K562 (cell line): ENCODE data around the gene UCHL1. TPM values are rescaled to one million over a fixed set of nuclear protein-coding genes. Genes with fewer than 3 reads are reported as not detected.

ENCODE experiments used
- ATF1 ChIP-seq, 2 experiments: fragments of 450-650 bp in 1 of 2; IDR thresholded peaks; 2 replicates each; pipeline ENCODE4 v1.6.1; 2016; ENCODE audit warnings: missing compliant biosample characterization in 1 of 2, missing genetic modification characterization in 1 of 2
- ATF3 ChIP-seq, 2 experiments: fragments of 450-650 bp in 1 of 2; sonication (generic) in 1 of 2; formaldehyde crosslinking in 1 of 2; IDR thresholded peaks in 1 of 2; conservative IDR thresholded peaks in 1 of 2; 2 replicates each; pipeline versions ENCODE4 v1.6.1 to v1.8.1; 2016 to 2023; ENCODE audit warnings: mild to moderate bottlenecking in 2 of 2, moderate library complexity in 2 of 2, inconsistent platforms in 1 of 2, missing genetic modification reagents in 1 of 2
- CBX8 ChIP-seq: fragments of 200-600 bp; sonication (generic); IDR thresholded peaks from 2 replicates; pipeline ENCODE4 v1.6.1; 2012; ENCODE audit warnings: borderline replicate concordance, mixed run types, low read depth, mild to moderate bottlenecking, moderate library complexity, mixed read lengths, low read length, control low read depth, inconsistent platforms; ENCODE audit not compliant: poor library complexity, severe bottlenecking; ENCODE audit errors: extremely low read depth
- CREM ChIP-seq: IDR thresholded peaks from 2 replicates; pipeline ENCODE4 v1.6.1; 2014; ENCODE audit warnings: antibody characterized with exemption, low read depth
- CXXC5 ChIP-seq: fragments of 250-450 bp; sonication (Bioruptor Pico); IDR thresholded peaks from 2 replicates; pipeline ENCODE4 v1.8.0; 2022; ENCODE audit warnings: inconsistent platforms, mild to moderate bottlenecking, moderate library complexity
- EP400 ChIP-seq: fragments of 450-650 bp; IDR thresholded peaks from 2 replicates; pipeline ENCODE4 v1.6.1; 2017; ENCODE audit warnings: antibody characterized with exemption, mild to moderate bottlenecking, moderate library complexity
- ETS2 ChIP-seq: IDR thresholded peaks from 2 replicates; pipeline ENCODE4 v1.6.1; 2016; ENCODE audit warnings: borderline replicate concordance, missing genetic modification characterization, mild to moderate bottlenecking, moderate library complexity, missing compliant biosample characterization; ENCODE audit not compliant: poor library complexity, severe bottlenecking
- GABPA ChIP-seq: fragments of 200-800 bp; sonication (Bioruptor generic); conservative IDR thresholded peaks from 2 replicates; pipeline ENCODE4 v1.6.1; 2016; ENCODE audit warnings: low read depth, missing genetic modification characterization, missing compliant biosample characterization
- HDGF ChIP-seq: fragments of 450-650 bp; IDR thresholded peaks from 2 replicates; pipeline ENCODE4 v1.6.1; 2016
- KAT7 ChIP-seq: sonication (generic); formaldehyde crosslinking; IDR thresholded peaks from 2 replicates; pipeline ENCODE4 v1.8.0; 2022; ENCODE audit warnings: missing genetic modification reagents, mild to moderate bottlenecking, borderline replicate concordance
- MBD2 ChIP-seq: sonication (generic); IDR thresholded peaks from 2 replicates; pipeline ENCODE4 v1.6.1; 2016; ENCODE audit warnings: low read depth, borderline replicate concordance
- NBN ChIP-seq: fragments of 450-650 bp; IDR thresholded peaks from 2 replicates; pipeline ENCODE4 v1.6.1; 2016; ENCODE audit warnings: low read depth, mild to moderate bottlenecking
- NFATC3 ChIP-seq: fragments of 450-650 bp; IDR thresholded peaks from 2 replicates; pipeline ENCODE4 v1.6.1; 2017; ENCODE audit warnings: mild to moderate bottlenecking
- PCBP1 ChIP-seq: fragments of 200-400 bp; formaldehyde crosslinking; IDR thresholded peaks from 2 replicates; pipeline ENCODE4 v1.6.1; 2018; ENCODE audit warnings: mild to moderate bottlenecking, low read depth, low read length; ENCODE audit not compliant: poor library complexity, severe bottlenecking
- PHF20 ChIP-seq: fragments of 450-650 bp; IDR thresholded peaks from 2 replicates; pipeline ENCODE4 v1.6.1; 2018; ENCODE audit not compliant: partially characterized antibody
- SMARCA5 ChIP-seq: fragments of 450-650 bp; IDR thresholded peaks from 2 replicates; pipeline ENCODE4 v1.6.1; 2016
- ZNF431 ChIP-seq: sonication (generic); formaldehyde crosslinking; IDR thresholded peaks from 2 replicates; pipeline ENCODE4 v1.8.0; 2022; ENCODE audit warnings: mild to moderate bottlenecking, missing genetic modification reagents
- ZNF444 ChIP-seq: fragments of 250-450 bp; sonication (Bioruptor Pico); IDR thresholded peaks from 2 replicates; pipeline ENCODE4 v1.4.0; 2020; ENCODE audit warnings: mild to moderate bottlenecking, moderate library complexity
- ZNF77 ChIP-seq: fragments of 250-450 bp; sonication (Bioruptor Pico); IDR thresholded peaks from 2 replicates; pipeline ENCODE4 v1.5.0; 2020
- polyA plus RNA-seq, 8 experiments: library from polyadenylated mRNA; depleted of rRNA in 4 of 8; stranded (reverse) in 5 of 8; unstranded in 3 of 8; fragments of >200 nt; fragmentation: Nextera tagmentation in 2 of 8; fragmentation: Illumina TruSeq in 1 of 8; extraction: Ambion mirVana in 2 of 8; extraction: Trizol in 1 of 8; gene quantifications; 2 replicates each; pipeline versions ENCODE4 v1.2.1 to v1.2.3, GENCODE V29; 2011 to 2014; ENCODE audit warnings: inconsistent platforms in 1 of 8, missing spikeins in 1 of 8
- total RNA-seq, 7 experiments: library from RNA; depleted of rRNA in 6 of 7; stranded (reverse); fragments of >200 nt in 6 of 7; fragmentation: Illumina TruSeq in 2 of 7; extraction: Trizol in 2 of 7; gene quantifications; 2 replicates each; pipeline versions ENCODE4 v1.2.1 to v1.2.3, GENCODE V29; 2011 to 2021; ENCODE audit warnings: low replicate concordance in 1 of 7
- TF ChIP-seq, protein P1 (sequence below): fragments of 250-450 bp; sonication (Bioruptor Pico); IDR thresholded peaks from 2 replicates; pipeline ENCODE4 v1.4.0; 2020; ENCODE audit warnings: borderline replicate concordance
- TF ChIP-seq, protein P2 (sequence below), 2 experiments: fragments of 450-650 bp; IDR thresholded peaks; 2 replicates each; pipeline ENCODE4 v1.6.1; 2016

UCHL1 gene
- total and polyA plus RNA-seq, 9 of the 15 experiments (the other 6 are each of a cell fraction or from before 2014, with no cell fraction given) = 0.42 TPM; not detected in 8

DNA sequence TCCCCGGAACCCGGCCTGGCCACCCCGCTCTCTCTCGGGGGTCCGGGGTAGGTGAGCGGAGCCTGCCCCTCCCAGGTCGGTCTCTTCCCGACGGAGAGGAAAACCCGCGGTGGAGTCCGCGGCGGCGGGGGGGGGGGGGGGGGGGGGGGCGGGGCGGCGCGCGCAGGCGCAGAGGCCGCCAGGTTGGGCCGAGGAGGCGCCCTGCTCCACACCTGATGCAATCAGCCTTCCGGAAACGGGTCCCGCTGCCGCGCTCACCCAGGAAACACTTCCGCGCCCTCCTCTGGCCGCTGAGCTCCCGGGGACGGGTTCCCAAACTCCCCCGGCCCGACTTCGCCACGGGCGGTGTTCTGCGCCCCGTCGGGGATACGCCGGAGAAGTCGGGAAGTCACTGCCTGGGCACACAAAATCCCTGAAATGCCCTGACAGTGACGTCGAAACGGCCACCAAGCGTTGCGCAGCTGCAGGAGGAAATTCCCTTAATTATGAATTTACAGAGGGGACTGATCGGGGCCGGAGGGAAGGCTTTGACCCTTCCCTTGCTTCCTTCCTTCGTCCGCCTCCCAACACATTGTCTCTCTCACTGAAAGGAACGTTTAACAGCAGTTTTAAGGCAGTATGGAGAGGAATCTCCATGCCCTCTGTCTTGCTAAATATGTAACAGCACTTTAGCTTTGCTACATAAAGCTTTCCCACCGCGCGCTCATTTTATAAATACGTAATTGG is 40.3 kb upstream of the UCHL1 start (continued):
- TF ChIP-seq ZNF77 (CRISPR knock-in tag) (no peak), EP400 (0 out of 2 replicates have a peak, but pooled peaks have one; percentile 24), NFATC3 (no peak), NBN (no peak), MBD2 (no peak), ATF3 (IDR thresholded peaks at IDR 0.05) (no peak; the same call in 1 of the 2 replicates), ATF3 (CRISPR knock-in tag; conservative IDR thresholded peaks at IDR 0.05) (no peak), ATF1 (CRISPR knock-in tag; IDR thresholded peaks at IDR 0.05) (no peak), ATF1 (tag; IDR thresholded peaks at IDR 0.05) (peak; percentile 24; the same call in 1 of the 2 replicates), GABPA (tag) (peak; percentile 88), PCBP1 (peak; percentile 78), KAT7 (CRISPR knock-in tag) (no peak), CREM (0 out of 2 replicates have a peak, but pooled peaks have one; percentile 20), CBX8 (no peak), CXXC5 (CRISPR knock-in tag) (peak; percentile 52; the same call in 1 of the 2 replicates), ZNF431 (no peak), SMARCA5 (no peak), ZNF444 (CRISPR knock-in tag) (no peak), HDGF (no peak), ETS2 (tag) (no peak), PHF20 (no peak)
- TF ChIP-seq, protein P1, sequence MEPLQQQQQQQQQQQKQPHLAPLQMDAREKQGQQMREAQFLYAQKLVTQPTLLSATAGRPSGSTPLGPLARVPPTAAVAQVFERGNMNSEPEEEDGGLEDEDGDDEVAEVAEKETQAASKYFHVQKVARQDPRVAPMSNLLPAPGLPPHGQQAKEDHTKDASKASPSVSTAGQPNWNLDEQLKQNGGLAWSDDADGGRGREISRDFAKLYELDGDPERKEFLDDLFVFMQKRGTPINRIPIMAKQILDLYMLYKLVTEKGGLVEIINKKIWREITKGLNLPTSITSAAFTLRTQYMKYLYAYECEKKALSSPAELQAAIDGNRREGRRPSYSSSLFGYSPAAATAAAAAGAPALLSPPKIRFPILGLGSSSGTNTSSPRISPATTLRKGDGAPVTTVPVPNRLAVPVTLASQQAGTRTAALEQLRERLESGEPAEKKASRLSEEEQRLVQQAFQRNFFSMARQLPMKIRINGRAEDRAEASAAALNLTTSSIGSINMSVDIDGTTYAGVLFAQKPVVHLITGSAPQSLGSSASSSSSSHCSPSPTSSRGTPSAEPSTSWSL (CRISPR knock-in tag) = no peak
- TF ChIP-seq, protein P2, sequence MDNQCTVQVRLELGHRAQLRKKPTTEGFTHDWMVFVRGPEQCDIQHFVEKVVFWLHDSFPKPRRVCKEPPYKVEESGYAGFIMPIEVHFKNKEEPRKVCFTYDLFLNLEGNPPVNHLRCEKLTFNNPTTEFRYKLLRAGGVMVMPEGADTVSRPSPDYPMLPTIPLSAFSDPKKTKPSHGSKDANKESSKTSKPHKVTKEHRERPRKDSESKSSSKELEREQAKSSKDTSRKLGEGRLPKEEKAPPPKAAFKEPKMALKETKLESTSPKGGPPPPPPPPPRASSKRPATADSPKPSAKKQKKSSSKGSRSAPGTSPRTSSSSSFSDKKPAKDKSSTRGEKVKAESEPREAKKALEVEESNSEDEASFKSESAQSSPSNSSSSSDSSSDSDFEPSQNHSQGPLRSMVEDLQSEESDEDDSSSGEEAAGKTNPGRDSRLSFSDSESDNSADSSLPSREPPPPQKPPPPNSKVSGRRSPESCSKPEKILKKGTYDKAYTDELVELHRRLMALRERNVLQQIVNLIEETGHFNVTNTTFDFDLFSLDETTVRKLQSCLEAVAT (IDR thresholded peaks at IDR 0.05) = 0 out of 4 replicates have a peak, but pooled peaks of 1 of the 2 experiments have one; percentile 48
